HepG2 (cell line): ENCODE results near the gene OAS2. TPM values are rescaled to one million over a fixed set of nuclear protein-coding genes. Genes with fewer than 3 reads are reported as not detected.

Experiments used
- ATAC-seq: fragments of 200-7000 bp; cut with Tn5 transposase; 3 replicates; pipeline ENCODE4 v1.9.1; 2020; ENCODE audit warnings: mild to moderate bottlenecking, moderate library complexity
- BruUV-seq: library from RNA; stranded (reverse); fragments of 400-500 nt; replicated peaks from 2 replicates; lab custom pipeline; 2021; lab: Mats Ljungman, UMichigan
- CTCF ChIA-PET: fragments of 300-600 bp; formaldehyde crosslinking; extraction: SDS; loops from one replicate; lab custom pipeline; 2021; ENCODE audit warnings: low total read pairs, inconsistent platforms, low intra/inter-chr PET ratio; lab: Yijun Ruan, JAX
- POLR2A ChIA-PET: fragments of 350-600 bp; sonication (Branson Sonifier 250); formaldehyde crosslinking; loops from one replicate; lab custom pipeline; 2020; ENCODE audit warnings: antibody characterized with exemption, inconsistent platforms; lab: Yijun Ruan, JAX
- DNase-seq: peaks from one replicate; pipeline ENCODE4 v3.0.0-alpha.2; 2015; ENCODE audit warnings: low spot score
- FAIRE-seq: peaks from 3 replicates; lab custom pipeline; 2011; peaks lifted over from hg19 to GRCh38; lab: Jason Lieb, UNC
- H2AFZ ChIP-seq: one replicate; pipeline ENCODE4 v1.6.1; 2011; ENCODE audit warnings: low read length, inconsistent platforms
- H3K27ac ChIP-seq: fragments of 300-600 bp; 3 replicates; pipeline ENCODE4 v1.8.0; 2011; ENCODE audit warnings: mixed run types, mild to moderate bottlenecking, mixed read lengths, low read length, inconsistent platforms; ENCODE audit not compliant: insufficient read depth; ENCODE audit errors: extremely low read length
- H3K27me3 ChIP-seq, 2 experiments: fragments of 200-600 bp in 1 of 2; 2 replicates in 1 of 2; 3 replicates in 1 of 2; pipeline versions ENCODE4 v1.6.0 to v1.8.0; 2011; ENCODE audit warnings: low read length in 2 of 2, mild to moderate bottlenecking in 2 of 2, moderate library complexity in 2 of 2, inconsistent platforms in 1 of 2; ENCODE audit not compliant: insufficient read depth in 2 of 2, control insufficient read depth in 1 of 2
- H3K36me3 ChIP-seq, 2 experiments: fragments of 200-600 bp in 1 of 2; replicated peaks in 1 of 2; 2 replicates in 1 of 2; 3 replicates in 1 of 2; pipeline versions ENCODE4 v1.5.1 to v1.8.0; 2011; ENCODE audit warnings: low read length in 2 of 2, inconsistent platforms in 1 of 2; ENCODE audit not compliant: insufficient read depth in 2 of 2, control insufficient read depth in 1 of 2
- H3K4me1 ChIP-seq: 2 replicates; pipeline ENCODE4 v1.5.1; 2012; ENCODE audit warnings: low read length, inconsistent platforms; ENCODE audit not compliant: insufficient read depth
- H3K4me2 ChIP-seq: 2 replicates; pipeline ENCODE4 v1.6.0; 2011; ENCODE audit warnings: low read depth, low read length, inconsistent platforms
- H3K4me3 ChIP-seq, 3 experiments: fragments of 200-600 bp in 1 of 3; sonication (generic), shearing (Covaris generic) in 1 of 3; replicated peaks in 1 of 3; 2 replicates each; pipeline ENCODE4 v1.5.1; 2011 to 2016; ENCODE audit warnings: low read length in 3 of 3, inconsistent platforms in 2 of 3, low read depth in 2 of 3, mild to moderate bottlenecking in 2 of 3, control low read depth in 1 of 3, mixed read lengths in 1 of 3; ENCODE audit not compliant: insufficient read depth in 1 of 3
- H3K79me2 ChIP-seq: one replicate; pipeline ENCODE4 v1.6.1; 2011; ENCODE audit warnings: low read length, inconsistent platforms; ENCODE audit not compliant: insufficient read depth
- H3K9ac ChIP-seq: 2 replicates; pipeline ENCODE4 v1.6.0; 2011; ENCODE audit warnings: mild to moderate bottlenecking, low read depth, low read length, inconsistent platforms; ENCODE audit not compliant: insufficient read depth
- H3K9me3 ChIP-seq: 2 replicates; pipeline ENCODE4 v1.5.1; 2012; ENCODE audit warnings: mild to moderate bottlenecking, low read length
- H4K20me1 ChIP-seq: 2 replicates; pipeline ENCODE4 v1.6.0; 2011; ENCODE audit warnings: inconsistent platforms, mild to moderate bottlenecking, low read length, moderate library complexity; ENCODE audit not compliant: insufficient read depth
- HMG20A ChIP-seq: IDR thresholded peaks from 2 replicates; pipeline ENCODE4 v1.6.1; 2016; ENCODE audit warnings: borderline replicate concordance
- IKZF1 ChIP-seq: fragments of 450-650 bp; IDR thresholded peaks from 2 replicates; pipeline ENCODE4 v1.7.1; 2016
- MAFF ChIP-seq: IDR thresholded peaks from 2 replicates; pipeline ENCODE4 v1.6.1; 2011; ENCODE audit warnings: low read depth, low read length, improper control_type of control experiment
- MAFK ChIP-seq, 2 experiments: IDR thresholded peaks in 1 of 2; conservative IDR thresholded peaks in 1 of 2; 2 replicates each; pipeline ENCODE4 v1.6.1; 2011; ENCODE audit warnings: improper control_type of control experiment in 2 of 2, low read length in 2 of 2
- ONECUT2 ChIP-seq: sonication (generic); formaldehyde crosslinking; IDR thresholded peaks from 2 replicates; pipeline ENCODE4 v1.4.0; 2020; ENCODE audit warnings: missing genetic modification reagents
- REL ChIP-seq: sonication (generic); formaldehyde crosslinking; conservative IDR thresholded peaks from 2 replicates; pipeline ENCODE4 v1.8.0; 2022; ENCODE audit warnings: mild to moderate bottlenecking, missing genetic modification reagents, moderate library complexity
- SRSF1 ChIP-seq: fragments of 200-400 bp; formaldehyde crosslinking; optimal IDR thresholded peaks from 2 replicates; pipeline ENCODE3; 2017; ENCODE audit warnings: mild to moderate bottlenecking, low read depth, low read length, moderate library complexity
- ZNF484 ChIP-seq: sonication (generic); formaldehyde crosslinking; IDR thresholded peaks from 2 replicates; pipeline ENCODE4 v1.5.1; 2020; ENCODE audit warnings: mild to moderate bottlenecking, low read depth, missing genetic modification reagents, borderline replicate concordance
- WGBS: methylation state at CpG from one replicate; pipeline ENCODE4 v1.1.6; 2017; ENCODE audit warnings: low lambda C conversion rate; 5-methylcytosine and 5-hydroxymethylcytosine counted together
- in situ Hi-C: cut with HindIII; loops from 2 replicates; pipeline ENCODE4 v1.10.0; 2017; ENCODE audit warnings: low pct_unique_long_range_greater_than_20kb; ENCODE audit not compliant: extremely low pct_ligation_motif_present
- intact Hi-C: fragments of 100-400 bp; cut with micrococcal nuclease; formaldehyde crosslinking; loops from one replicate; pipeline ENCODE4 v1.10.0; 2022; ENCODE audit not compliant: unreplicated experiment
- polyA plus RNA-seq, 8 experiments: library from polyadenylated mRNA; depleted of rRNA in 3 of 8; stranded (reverse) in 7 of 8; unstranded in 1 of 8; fragments of >200 nt; fragmentation: Illumina TruSeq in 4 of 8; extraction: Trizol in 4 of 8; gene quantifications; 2 replicates each; pipeline versions ENCODE4 v1.2.1 to v1.2.3, GENCODE V29; 2011 to 2016; ENCODE audit warnings: low read depth in 4 of 8, missing spikeins in 1 of 8, mixed read lengths in 1 of 8; ENCODE audit not compliant: insufficient read depth in 1 of 8
- total RNA-seq, 5 experiments: library from RNA; depleted of rRNA; stranded (reverse); fragments of >200 nt; fragmentation: Illumina TruSeq; extraction: Trizol; gene quantifications; 2 replicates each; pipeline ENCODE4 v1.2.3, GENCODE V29; 2016; ENCODE audit warnings: low read depth in 1 of 5
- TF ChIP-seq, protein P1 (sequence below): sonication (generic); formaldehyde crosslinking; IDR thresholded peaks from 2 replicates; pipeline ENCODE4 v1.5.0; 2020; ENCODE audit warnings: missing genetic modification reagents, mild to moderate bottlenecking, borderline replicate concordance
- TF ChIP-seq, protein P2 (sequence below): sonication (generic); formaldehyde crosslinking; IDR thresholded peaks from 2 replicates; pipeline ENCODE4 v1.8.1; 2023; ENCODE audit warnings: mild to moderate bottlenecking, missing genetic modification reagents

The OAS2 gene
- total and polyA plus RNA-seq, 2 of the 13 experiments (the other 11 are each of a cell fraction or from before 2014, with no cell fraction given), result 0.05 to 0.24 TPM

DNA sequence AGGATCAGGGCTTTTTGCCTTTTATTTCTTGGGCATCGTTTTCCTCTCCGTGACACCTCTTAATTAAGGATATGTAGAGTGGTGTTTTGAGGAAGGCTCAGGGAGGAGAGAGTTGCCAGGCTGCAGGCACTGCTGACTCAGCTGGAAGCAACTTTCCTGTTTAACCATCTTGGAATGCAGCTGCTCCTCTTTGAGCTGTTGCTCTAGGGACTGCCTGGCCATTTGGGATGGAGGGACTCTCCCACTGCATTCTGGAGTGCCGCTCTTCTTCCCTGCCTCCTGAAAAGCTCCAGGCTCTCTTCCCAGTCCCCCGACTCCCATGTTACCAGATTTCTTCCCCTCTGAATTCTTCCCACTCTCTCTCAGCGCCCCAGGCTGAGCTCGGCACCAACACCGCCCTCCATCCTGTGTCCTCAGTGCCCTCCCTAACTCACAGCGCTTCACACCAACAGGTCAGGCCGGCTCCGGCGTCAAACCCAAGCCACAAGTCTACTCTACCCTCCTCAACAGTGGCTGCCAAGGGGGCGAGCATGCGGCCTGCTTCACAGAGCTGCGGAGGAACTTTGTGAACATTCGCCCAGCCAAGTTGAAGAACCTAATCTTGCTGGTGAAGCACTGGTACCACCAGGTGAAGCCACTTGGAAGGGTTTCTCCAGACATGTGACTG lies 34.2 kb upstream of the OAS2 start:
- FAIRE-seq (no peak), DNase-seq (no peak), ATAC-seq (no peak)
- H3K27me3 ChIP-seq, result no peaks in the 10 kb centered on the region
- H3K36me3 ChIP-seq, result peaks cover 2 to 16% of the 10 kb centered on the region in 2 experiments; a peak in 4 of 5 replicates
- no peak overlapping the region for H3K27ac ChIP-seq
- WGBS, result 95% methylated on average over 15 of the region's 15 CpGs
- no peak overlapping the region for H3K9ac ChIP-seq
- no peak overlapping the region for H3K4me3 ChIP-seq
- H2AFZ ChIP-seq, result no peak overlapping the region
- intact Hi-C loops (no loop called here), in situ Hi-C loops (no loop called here)
- no TSS peak for BruUV-seq
- H4K20me1 ChIP-seq, result no peaks in the 10 kb centered on the region
- H3K4me2 ChIP-seq, result no peak overlapping the region
- H3K4me1 ChIP-seq, result peaks cover 12% of the 10 kb centered on the region
- ChIA-PET CTCF (no interaction called here), POLR2A (no interaction called here)
- no peaks in the 10 kb centered on the region for H3K79me2 ChIP-seq
- no peaks in the 10 kb centered on the region for H3K9me3 ChIP-seq
- no peak for TF ChIP-seq IKZF1
- TF ChIP-seq REL (CRISPR knock-in tag), result no peak
- no peak for TF ChIP-seq ONECUT2 (CRISPR knock-in tag)
- peak; percentile 92 for TF ChIP-seq MAFF
- no peak for TF ChIP-seq HMG20A
- no peak for TF ChIP-seq SRSF1
- no peak for TF ChIP-seq ZNF484
- TF ChIP-seq MAFK (conservative IDR thresholded peaks at IDR 0.05 in 1 of 2, IDR thresholded peaks at IDR 0.05 in 1 of 2; ENCODE audit: low read length in 2 of 2), result peak; percentile 87 to 95
- TF ChIP-seq, protein P1, sequence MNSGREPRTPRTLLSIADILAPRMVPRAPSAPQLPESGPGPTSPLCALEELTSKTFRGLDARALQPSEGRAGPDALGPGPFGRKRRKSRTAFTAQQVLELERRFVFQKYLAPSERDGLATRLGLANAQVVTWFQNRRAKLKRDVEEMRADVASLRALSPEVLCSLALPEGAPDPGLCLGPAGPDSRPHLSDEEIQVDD (CRISPR knock-in tag), result no peak
- TF ChIP-seq, protein P2, sequence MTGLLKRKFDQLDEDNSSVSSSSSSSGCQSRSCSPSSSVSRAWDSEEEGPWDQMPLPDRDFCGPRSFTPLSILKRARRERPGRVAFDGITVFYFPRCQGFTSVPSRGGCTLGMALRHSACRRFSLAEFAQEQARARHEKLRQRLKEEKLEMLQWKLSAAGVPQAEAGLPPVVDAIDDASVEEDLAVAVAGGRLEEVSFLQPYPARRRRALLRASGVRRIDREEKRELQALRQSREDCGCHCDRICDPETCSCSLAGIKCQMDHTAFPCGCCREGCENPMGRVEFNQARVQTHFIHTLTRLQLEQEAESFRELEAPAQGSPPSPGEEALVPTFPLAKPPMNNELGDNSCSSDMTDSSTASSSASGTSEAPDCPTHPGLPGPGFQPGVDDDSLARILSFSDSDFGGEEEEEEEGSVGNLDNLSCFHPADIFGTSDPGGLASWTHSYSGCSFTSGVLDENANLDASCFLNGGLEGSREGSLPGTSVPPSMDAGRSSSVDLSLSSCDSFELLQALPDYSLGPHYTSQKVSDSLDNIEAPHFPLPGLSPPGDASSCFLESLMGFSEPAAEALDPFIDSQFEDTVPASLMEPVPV, result no peak
